ENCODE data around the gene LYZ. TPM values are rescaled to one million over a fixed set of nuclear protein-coding genes. Genes with fewer than 3 reads are reported as not detected.
A peak's percentile ranks its signal among the peaks of the same experiment; 100 is the strongest.

The LYZ gene
- total and polyA plus RNA-seq, 2 donors (not counting 3 experiments of a cell fraction or from before 2014, with no cell fraction given): not detected

DNA sequence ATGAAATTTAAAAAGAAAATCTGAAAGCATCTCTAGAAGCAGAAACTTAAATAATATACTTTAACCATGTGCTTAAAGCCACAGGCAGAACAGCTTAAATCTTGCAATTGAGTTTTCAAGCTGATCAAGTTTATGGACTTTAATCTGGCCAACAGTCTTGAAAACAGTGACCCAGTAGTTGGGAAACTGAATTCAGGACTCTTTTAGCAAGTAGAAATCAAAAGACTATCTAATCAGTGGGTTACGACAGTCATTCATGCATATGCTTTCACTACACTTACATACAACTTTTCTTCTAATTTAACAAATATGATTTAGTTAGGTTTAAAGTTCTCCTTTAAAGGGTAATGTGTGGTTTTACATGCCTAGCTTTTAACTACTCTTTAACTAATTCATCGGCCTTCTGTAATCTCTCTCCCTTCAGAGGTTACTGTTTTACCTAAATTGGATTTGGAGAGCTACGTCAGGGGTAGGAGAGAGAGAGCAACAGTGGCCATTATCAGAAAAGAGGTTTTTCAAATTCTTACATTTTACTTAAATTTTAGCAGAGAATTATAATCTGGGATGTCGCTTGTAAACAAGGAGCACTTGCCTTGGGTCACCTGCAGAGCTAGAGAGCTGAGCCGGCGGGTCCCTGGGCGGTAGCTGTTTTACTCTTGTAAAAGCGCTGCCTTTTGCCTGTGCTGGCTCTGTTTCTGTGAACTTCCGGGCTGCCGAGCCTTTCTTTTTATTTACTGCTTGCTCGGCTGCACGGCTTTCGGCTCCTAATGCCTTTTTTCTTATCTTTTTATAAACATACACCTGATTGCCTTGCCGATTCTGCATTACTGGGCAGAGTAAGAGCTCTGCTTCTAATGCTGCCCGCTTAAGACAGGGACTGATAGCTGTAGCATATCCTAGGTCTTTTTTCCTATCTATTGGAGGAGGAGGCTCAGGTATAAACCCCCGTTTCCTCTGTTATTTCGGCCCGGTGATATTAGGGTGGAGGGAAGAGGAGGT lies 17.4 kb upstream of the LYZ start:
- H3K27me3 ChIP-seq (ENCODE audit: control insufficient read depth in 2 of 2, insufficient read depth in 2 of 2, low read length in 2 of 2): peaks cover 41 to 66% of the 10 kb centered on the region in 2 experiments
- H3K79me2 ChIP-seq (ENCODE audit: control insufficient read depth, insufficient read depth, low read length): no peaks in the 10 kb centered on the region
- intact Hi-C loops (cut with micrococcal nuclease): no loop called here
- no peaks in the 10 kb centered on the region for H3K36me3 ChIP-seq (ENCODE audit: control insufficient read depth in 2 of 2, extremely low read depth in 1 of 2, insufficient read depth in 2 of 2, low read length in 2 of 2)
- DNase-seq (ENCODE audit: low read depth, low spot score) (peak; percentile 22), FAIRE-seq (no peak)
- H3K9ac ChIP-seq (replicated peaks; ENCODE audit: extremely low read depth, insufficient read depth, low read length): no peak overlapping the region
- H3K4me2 ChIP-seq (ENCODE audit: insufficient read depth, low read length): peak overlapping the region; percentile 77
- peak overlapping the region in 1 of 3 experiments; percentile 49 for H3K4me3 ChIP-seq (replicated peaks in 1 of 3; ENCODE audit: insufficient read depth in 1 of 3, low read depth in 1 of 3, low read length in 3 of 3)
- CTCF ChIA-PET: interaction anchor here (1.3 to 1.4 kb wide), 2 partner anchors 26 to 39 kb away, joined by 3 to 5 read pairs; no protein-coding TSS in a partner anchor
- POLR2A ChIA-PET: no interaction called here
- H3K9me1 ChIP-seq (replicated peaks; ENCODE audit: control insufficient read depth, extremely low read depth, insufficient read depth, low read length): no peaks in the 10 kb centered on the region
- H3K9me3 ChIP-seq (replicated peaks; ENCODE audit: control insufficient read depth, insufficient read depth, low read length): no peaks in the 10 kb centered on the region
- no peak for TF ChIP-seq JUN (IDR thresholded peaks at IDR 0.05; ENCODE audit: borderline replicate concordance, insufficient read depth, insufficient read length, low read depth)
- peak; percentile 47 for TF ChIP-seq EZH2 (IDR thresholded peaks at IDR 0.05; ENCODE audit: borderline replicate concordance, low read depth, low read length, severe bottlenecking)
- H3K27ac ChIP-seq (ENCODE audit: insufficient read depth, low read depth, low read length): no peak overlapping the region
- no TSS peak for BruUV-seq (replicated peaks)
- peaks cover 3% of the 10 kb centered on the region for H3K4me1 ChIP-seq (ENCODE audit: control insufficient read depth, extremely low read depth, insufficient read depth, low read length)
- H2AFZ ChIP-seq (ENCODE audit: low read depth, low read length): peak overlapping the region; percentile 39
- dilution Hi-C loops (cut with MboI; ENCODE audit: extremely low pct_ligation_motif_present, low sequenced_read_pairs): no loop called here
- no peaks in the 10 kb centered on the region for H4K20me1 ChIP-seq (replicated peaks; ENCODE audit: control insufficient read depth, extremely low read depth, insufficient read depth, low read length)

DNA sequence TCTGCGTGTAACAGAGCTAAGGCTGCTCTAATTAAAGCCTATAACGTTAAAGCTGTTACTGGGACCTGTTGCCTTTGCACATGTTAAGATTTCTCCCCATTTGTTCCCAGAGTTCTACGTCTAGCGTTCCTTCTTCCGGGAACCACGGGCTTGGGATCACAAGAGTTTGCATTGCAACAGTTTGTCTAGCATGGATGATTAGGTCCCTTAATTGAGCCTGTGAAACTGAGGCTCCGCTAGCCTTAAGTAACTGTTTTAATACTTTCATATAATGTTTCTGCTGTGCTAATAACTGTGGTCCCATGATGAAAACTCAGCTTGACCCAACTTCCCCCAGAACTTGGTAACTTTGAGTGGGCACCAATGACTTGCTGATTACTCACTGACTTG lies 16.7 kb upstream of the LYZ start:
- Histone ChIP-seq H3K79me2 (ENCODE audit: control insufficient read depth, insufficient read depth, low read length) (no peaks in the 10 kb centered on the region), H3K4me3 (replicated peaks in 1 of 3; ENCODE audit: insufficient read depth in 1 of 3, low read depth in 1 of 3, low read length in 3 of 3) (peak overlapping the region in 1 of 3 experiments; percentile 49), H2AFZ (ENCODE audit: low read depth, low read length) (peak overlapping the region; percentile 39), H3K9me1 (replicated peaks; ENCODE audit: control insufficient read depth, extremely low read depth, insufficient read depth, low read length) (no peaks in the 10 kb centered on the region), H3K27me3 (ENCODE audit: control insufficient read depth in 2 of 2, insufficient read depth in 2 of 2, low read length in 2 of 2) (peaks cover 41 to 63% of the 10 kb centered on the region in 2 experiments), H4K20me1 (replicated peaks; ENCODE audit: control insufficient read depth, extremely low read depth, insufficient read depth, low read length) (no peaks in the 10 kb centered on the region), H3K9me3 (replicated peaks; ENCODE audit: control insufficient read depth, insufficient read depth, low read length) (no peaks in the 10 kb centered on the region), H3K27ac (ENCODE audit: insufficient read depth, low read depth, low read length) (no peak overlapping the region), H3K4me1 (ENCODE audit: control insufficient read depth, extremely low read depth, insufficient read depth, low read length) (peaks cover 3% of the 10 kb centered on the region), H3K4me2 (ENCODE audit: insufficient read depth, low read length) (peak overlapping the region; percentile 77), H3K36me3 (ENCODE audit: control insufficient read depth in 2 of 2, extremely low read depth in 1 of 2, insufficient read depth in 2 of 2, low read length in 2 of 2) (no peaks in the 10 kb centered on the region), H3K9ac (replicated peaks; ENCODE audit: extremely low read depth, insufficient read depth, low read length) (no peak overlapping the region)
- no peak for TF ChIP-seq MYC (IDR thresholded peaks at IDR 0.05; ENCODE audit: low read depth, low read length)
- no peak for TF ChIP-seq GATA2 (IDR thresholded peaks at IDR 0.05; ENCODE audit: insufficient read depth, insufficient read length, low read depth, low read length)
- TF ChIP-seq POLR2A (IDR thresholded peaks at IDR 0.05; ENCODE audit: low read depth, low read length): no peak
- no peak for TF ChIP-seq JUN (IDR thresholded peaks at IDR 0.05; ENCODE audit: borderline replicate concordance, insufficient read depth, insufficient read length, low read depth)
- TF ChIP-seq FOS (IDR thresholded peaks at IDR 0.05; ENCODE audit: borderline replicate concordance, insufficient read depth, low read length): no peak
- TF ChIP-seq CTCF (IDR thresholded peaks at IDR 0.05; ENCODE audit: extremely low read depth in 1 of 2, insufficient read depth in 1 of 2, low read depth in 1 of 2, low read length in 2 of 2): no peak
- TF ChIP-seq POLR2AphosphoS5 (IDR thresholded peaks at IDR 0.05; ENCODE audit: insufficient read depth, low read depth, low read length): no peak
- no peak for TF ChIP-seq EZH2 (IDR thresholded peaks at IDR 0.05; ENCODE audit: borderline replicate concordance, low read depth, low read length, severe bottlenecking)
- TF ChIP-seq MAX (IDR thresholded peaks at IDR 0.05; ENCODE audit: insufficient read depth, insufficient read length): no peak
- CTCF ChIA-PET: interaction anchor here (1.4 kb wide), 1 partner anchor 25 kb away, joined by 5 read pairs; no protein-coding TSS in a partner anchor
- dilution Hi-C loops (cut with MboI; ENCODE audit: extremely low pct_ligation_motif_present, low sequenced_read_pairs) (no loop called here), intact Hi-C loops (cut with micrococcal nuclease) (no loop called here)
- POLR2A ChIA-PET: no interaction called here
- BruUV-seq (replicated peaks): no TSS peak
- DNase-seq (ENCODE audit: low read depth, low spot score) (no peak), FAIRE-seq (peak; percentile 18)
